CD4-positive, alpha-beta memory T cell (primary cell): ENCODE results near the gene NTF3. TPM values are rescaled to one million over a fixed set of nuclear protein-coding genes. Genes with fewer than 3 reads are reported as not detected.

ENCODE experiments used
- CTCF ChIA-PET: fragments of 350-600 bp; sonication (Branson Sonifier 250); formaldehyde crosslinking; loops from one replicate; lab custom pipeline; 2021; ENCODE audit warnings: inconsistent platforms; ENCODE audit not compliant: partially characterized antibody; lab: Charles Lee
- POLR2A ChIA-PET: fragments of 350-600 bp; sonication (Branson Sonifier 250); formaldehyde crosslinking; loops from one replicate; lab custom pipeline; 2021; ENCODE audit not compliant: partially characterized antibody; lab: Charles Lee
- DNase-seq, 5 donors: peaks; one replicate each; pipeline versions ENCODE4 v3.0.0 to v3.0.0-alpha.2; 2020 to 2022; ENCODE audit warnings: mixed read lengths in 1 of 5
- H3K27ac ChIP-seq: one replicate; pipeline ENCODE4 v1.7.0; 2013; ENCODE audit warnings: low read depth, low read length
- H3K27me3 ChIP-seq: 2 replicates; pipeline ENCODE4 v1.7.0; 2013; ENCODE audit warnings: mild to moderate bottlenecking, low read length, moderate library complexity; ENCODE audit not compliant: insufficient read depth
- H3K36me3 ChIP-seq: 2 replicates; pipeline ENCODE4 v1.7.0; 2013; ENCODE audit warnings: mild to moderate bottlenecking, low read length, moderate library complexity; ENCODE audit not compliant: insufficient read depth
- H3K4me1 ChIP-seq: 2 replicates; pipeline ENCODE4 v1.7.0; 2013; ENCODE audit warnings: mild to moderate bottlenecking, low read length, moderate library complexity; ENCODE audit not compliant: insufficient read depth
- H3K4me3 ChIP-seq, 2 donors: one replicate each; pipeline ENCODE4 v1.7.0; 2013; ENCODE audit warnings: low read length in 2 of 2, mild to moderate bottlenecking in 1 of 2
- H3K9me3 ChIP-seq, 2 donors: one replicate each; pipeline ENCODE4 v1.7.0; 2013; ENCODE audit warnings: low read length in 2 of 2, control low read depth in 1 of 2; ENCODE audit not compliant: control insufficient read depth in 1 of 2
- H3K27ac Mint-ChIP-seq, 7 donors: one replicate each; pipeline ENCODE4 v1.8.0; 2020 to 2021; ENCODE audit warnings: mixed read lengths in 7 of 7, mild to moderate bottlenecking in 6 of 7, inconsistent platforms in 3 of 7, moderate library complexity in 3 of 7
- H3K27me3 Mint-ChIP-seq, 2 donors: one replicate each; pipeline ENCODE4 v1.8.0; 2020 to 2021; ENCODE audit warnings: mixed read lengths in 2 of 2
- H3K36me3 Mint-ChIP-seq, 2 donors: one replicate each; pipeline ENCODE4 v1.8.0; 2020 to 2021; ENCODE audit warnings: mixed read lengths in 2 of 2, inconsistent platforms in 1 of 2, mild to moderate bottlenecking in 1 of 2
- H3K4me1 Mint-ChIP-seq, 4 donors: one replicate each; pipeline ENCODE4 v1.8.0; 2020 to 2021; ENCODE audit warnings: mixed read lengths in 4 of 4, mild to moderate bottlenecking in 1 of 4
- H3K4me3 Mint-ChIP-seq, 8 donors: one replicate each; pipeline ENCODE4 v1.8.0; 2020 to 2021; ENCODE audit warnings: mixed read lengths in 8 of 8, mild to moderate bottlenecking in 7 of 8, moderate library complexity in 6 of 8, inconsistent platforms in 3 of 8
- H3K9me3 Mint-ChIP-seq, 8 donors: one replicate each; pipeline ENCODE4 v1.8.0; 2020 to 2021; ENCODE audit warnings: mixed read lengths in 8 of 8, mild to moderate bottlenecking in 5 of 8, inconsistent platforms in 3 of 8, moderate library complexity in 1 of 8
- intact Hi-C: fragments of 100-400 bp; cut with micrococcal nuclease; formaldehyde crosslinking; loops from one replicate; pipeline ENCODE4 v1.15.1; 2023
- polyA plus RNA-seq, 2 donors: library from polyadenylated mRNA; unstranded; fragments of 300-500 nt; fragmentation: Illumina TruSeq; gene quantifications; one replicate each; pipeline ENCODE4 v1.2.3, GENCODE V29; 2021
- total RNA-seq, 2 experiments: library from RNA; stranded (reverse); gene quantifications; one replicate each; pipeline ENCODE4 v1.2.3, GENCODE V29; 2021

Gene NTF3
- total and polyA plus RNA-seq, 4 experiments from 2014 or later = not detected

DNA sequence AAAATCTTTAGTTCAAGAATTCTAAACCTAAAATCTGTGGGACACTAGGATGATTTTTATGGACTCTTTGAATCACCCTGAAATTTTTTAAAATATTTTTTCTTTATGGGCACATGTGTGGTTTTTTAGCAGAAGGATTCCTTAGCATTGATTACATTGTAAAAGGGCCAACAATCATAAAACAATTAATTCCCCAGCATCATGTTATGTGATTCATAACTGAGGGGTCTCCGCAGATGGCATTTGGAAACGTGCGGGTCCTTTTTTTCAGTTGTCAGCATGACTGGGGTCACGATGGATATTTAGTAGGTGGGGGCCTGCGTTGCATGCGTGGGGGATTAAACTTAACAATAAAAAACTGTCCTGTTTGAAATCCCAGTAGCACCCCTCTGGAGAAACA lies 52.5 kb downstream of the NTF3 start:
- no peak overlapping the region for H3K4me3 ChIP-seq
- no peak overlapping the region for H3K27ac ChIP-seq
- H3K27ac Mint-ChIP-seq = no peak overlapping the region
- ChIA-PET CTCF (no interaction called here), POLR2A (no interaction called here)
- no peak overlapping the region for H3K4me3 Mint-ChIP-seq
- no peaks in the 10 kb centered on the region for H3K27me3 ChIP-seq
- no peaks in the 10 kb centered on the region for H3K36me3 Mint-ChIP-seq
- intact Hi-C loops = no loop called here
- no peaks in the 10 kb centered on the region for H3K4me1 Mint-ChIP-seq
- peaks cover 0 to 2% (median 0%) of the 10 kb centered on the region in 8 donors for H3K9me3 Mint-ChIP-seq
- H3K36me3 ChIP-seq = no peaks in the 10 kb centered on the region
- no peaks in the 10 kb centered on the region for H3K9me3 ChIP-seq
- no peak for DNase-seq
- peaks cover 0 to 3% of the 10 kb centered on the region in 2 donors for H3K27me3 Mint-ChIP-seq
- no peaks in the 10 kb centered on the region for H3K4me1 ChIP-seq

DNA sequence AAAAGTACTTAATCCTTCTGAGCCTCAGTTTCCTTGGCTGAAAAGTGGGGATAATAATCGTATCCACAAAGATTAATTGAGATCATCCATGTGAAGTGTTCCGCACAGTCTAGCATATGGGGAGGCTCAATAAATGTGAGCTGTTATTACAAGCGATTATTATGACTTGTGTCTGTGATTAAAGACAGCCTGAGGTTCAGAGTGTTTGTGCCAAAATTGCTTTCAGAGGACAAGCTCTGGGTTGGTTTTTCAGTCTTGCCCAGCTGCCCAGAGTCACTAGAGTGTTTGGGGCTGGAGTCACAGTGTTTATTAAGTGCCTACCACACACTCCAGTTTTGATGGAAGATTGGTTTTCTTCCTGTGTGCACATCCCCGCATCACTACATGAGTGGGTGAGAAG lies 53.5 kb downstream of the NTF3 start:
- CTCF ChIA-PET = no interaction called here

DNA sequence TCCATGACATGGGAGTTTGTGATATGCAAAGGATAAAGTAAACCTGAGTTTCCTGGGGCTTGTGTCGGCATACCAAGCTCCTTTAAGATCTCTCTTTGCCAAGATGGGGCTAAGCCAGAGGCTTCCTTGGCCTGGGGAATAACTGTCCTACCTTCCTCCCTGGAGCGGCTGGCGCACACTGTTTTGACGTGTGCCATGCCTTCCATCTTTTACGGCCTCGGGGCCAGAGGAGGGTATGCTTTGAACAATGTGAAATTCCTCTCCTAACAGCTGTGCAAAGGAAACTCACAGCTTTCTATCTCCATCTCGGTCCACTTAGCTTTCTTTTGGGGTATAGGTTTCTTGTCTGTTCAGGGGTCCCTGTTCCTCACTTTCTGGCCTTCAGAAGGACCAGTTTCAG lies 55.2 kb downstream of the NTF3 start:
- intact Hi-C loops = no loop called here
- Mint-ChIP-seq H3K4me1 (no peaks in the 10 kb centered on the region), H3K4me3 (no peak overlapping the region), H3K36me3 (no peaks in the 10 kb centered on the region), H3K27ac (no peak overlapping the region), H3K27me3 (peaks cover 0 to 3% of the 10 kb centered on the region in 2 donors), H3K9me3 (peaks cover 0 to 2% (median 0%) of the 10 kb centered on the region in 8 donors)
- Histone ChIP-seq H3K27me3 (no peaks in the 10 kb centered on the region), H3K4me3 (no peak overlapping the region), H3K36me3 (no peaks in the 10 kb centered on the region), H3K9me3 (no peaks in the 10 kb centered on the region), H3K4me1 (no peaks in the 10 kb centered on the region), H3K27ac (no peak overlapping the region)
- no peak for DNase-seq
- ChIA-PET CTCF (no interaction called here), POLR2A (no interaction called here)

More for the DNA sequence above, 53.5 kb downstream of the NTF3 start:
- H3K4me1 Mint-ChIP-seq = no peaks in the 10 kb centered on the region
- H3K27me3 ChIP-seq = no peaks in the 10 kb centered on the region
- H3K4me3 Mint-ChIP-seq = no peak overlapping the region
- no peak overlapping the region for H3K27ac Mint-ChIP-seq
- DNase-seq = no peak
- H3K27ac ChIP-seq = no peak overlapping the region
- no peaks in the 10 kb centered on the region for H3K36me3 Mint-ChIP-seq
- no peaks in the 10 kb centered on the region for H3K36me3 ChIP-seq
- POLR2A ChIA-PET = no interaction called here
- intact Hi-C loops = no loop called here
- no peaks in the 10 kb centered on the region for H3K9me3 ChIP-seq
- H3K4me3 ChIP-seq = no peak overlapping the region
- no peaks in the 10 kb centered on the region for H3K4me1 ChIP-seq
- peaks cover 0 to 3% of the 10 kb centered on the region in 2 donors for H3K27me3 Mint-ChIP-seq
- H3K9me3 Mint-ChIP-seq = peaks cover 0 to 2% (median 0%) of the 10 kb centered on the region in 8 donors

DNA sequence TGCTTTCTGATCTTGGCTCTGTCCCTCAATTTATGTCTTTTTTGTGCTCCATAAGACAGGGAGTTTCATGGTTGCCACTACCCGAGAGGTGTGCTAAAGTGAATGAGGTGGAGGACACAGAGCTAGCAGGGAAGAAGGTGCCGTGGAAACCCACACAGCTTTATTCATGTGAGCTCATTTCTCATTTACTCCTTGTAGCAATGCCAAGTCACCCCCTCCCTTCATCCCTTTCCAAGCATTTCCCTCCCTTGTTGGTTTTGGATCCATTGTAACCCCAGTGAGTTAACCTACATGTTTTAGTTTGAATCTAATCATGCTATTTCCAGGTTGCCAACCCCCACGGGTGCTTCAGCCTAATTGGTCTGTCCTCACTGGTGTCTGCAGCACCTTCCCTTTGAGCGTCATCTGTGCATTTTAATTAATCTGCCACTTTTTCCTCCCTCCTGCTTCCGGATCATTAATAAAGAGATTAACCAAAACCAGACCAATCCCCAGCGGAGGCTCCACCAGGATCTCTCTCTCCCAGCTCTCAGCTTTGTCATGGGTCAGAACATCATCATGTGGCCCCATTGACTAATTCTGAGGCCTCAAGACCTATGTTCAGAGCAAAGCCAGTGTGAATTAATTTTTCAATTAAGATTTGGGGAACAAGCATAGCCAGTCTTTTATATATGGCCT lies 56.2 kb downstream of the NTF3 start:
- no peaks in the 10 kb centered on the region for H3K36me3 ChIP-seq
- H3K36me3 Mint-ChIP-seq = no peaks in the 10 kb centered on the region
- H3K27me3 Mint-ChIP-seq = peaks cover 0 to 3% of the 10 kb centered on the region in 2 donors
- POLR2A ChIA-PET = no interaction called here
- peaks cover 0 to 3% (median 0%) of the 10 kb centered on the region in 8 donors for H3K9me3 Mint-ChIP-seq
- no peak overlapping the region for H3K27ac ChIP-seq
- no peaks in the 10 kb centered on the region for H3K4me1 ChIP-seq
- H3K4me3 Mint-ChIP-seq = no peak overlapping the region
- H3K9me3 ChIP-seq = no peaks in the 10 kb centered on the region
- intact Hi-C loops = no loop called here
- H3K27me3 ChIP-seq = no peaks in the 10 kb centered on the region
- no peak for DNase-seq
- no peak overlapping the region for H3K27ac Mint-ChIP-seq
- no peak overlapping the region for H3K4me3 ChIP-seq
- no peaks in the 10 kb centered on the region for H3K4me1 Mint-ChIP-seq
- CTCF ChIA-PET = no interaction called here

DNA sequence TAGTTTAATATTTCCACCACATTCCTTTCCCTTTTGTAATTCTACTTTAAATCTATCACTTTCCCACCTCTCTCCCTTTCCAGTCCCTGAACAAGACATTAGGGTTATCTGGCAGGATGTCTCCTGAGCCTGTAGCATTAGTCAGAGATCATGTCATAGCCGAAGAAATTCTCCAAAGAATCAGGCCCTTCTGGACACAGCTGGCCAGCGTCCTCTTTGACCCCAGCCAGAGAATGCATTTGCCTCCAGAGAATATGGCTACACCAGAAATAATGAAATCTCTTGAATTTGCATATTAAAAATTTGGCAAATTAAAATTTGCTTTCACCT lies 56.7 kb downstream of the NTF3 start:
- Mint-ChIP-seq H3K36me3 (no peaks in the 10 kb centered on the region), H3K27me3 (peaks cover 0 to 3% of the 10 kb centered on the region in 2 donors), H3K9me3 (peaks cover 0 to 6% (median 0%) of the 10 kb centered on the region in 8 donors), H3K4me1 (no peaks in the 10 kb centered on the region), H3K27ac (no peak overlapping the region), H3K4me3 (no peak overlapping the region)
- no peaks in the 10 kb centered on the region for H3K27me3 ChIP-seq
- DNase-seq = no peak
- no peak overlapping the region for H3K4me3 ChIP-seq
- H3K4me1 ChIP-seq = no peaks in the 10 kb centered on the region
- H3K36me3 ChIP-seq = no peaks in the 10 kb centered on the region
- intact Hi-C loops = no loop called here
- POLR2A ChIA-PET = no interaction called here
- no peak overlapping the region for H3K27ac ChIP-seq
- CTCF ChIA-PET = no interaction called here
- H3K9me3 ChIP-seq = no peaks in the 10 kb centered on the region

DNA sequence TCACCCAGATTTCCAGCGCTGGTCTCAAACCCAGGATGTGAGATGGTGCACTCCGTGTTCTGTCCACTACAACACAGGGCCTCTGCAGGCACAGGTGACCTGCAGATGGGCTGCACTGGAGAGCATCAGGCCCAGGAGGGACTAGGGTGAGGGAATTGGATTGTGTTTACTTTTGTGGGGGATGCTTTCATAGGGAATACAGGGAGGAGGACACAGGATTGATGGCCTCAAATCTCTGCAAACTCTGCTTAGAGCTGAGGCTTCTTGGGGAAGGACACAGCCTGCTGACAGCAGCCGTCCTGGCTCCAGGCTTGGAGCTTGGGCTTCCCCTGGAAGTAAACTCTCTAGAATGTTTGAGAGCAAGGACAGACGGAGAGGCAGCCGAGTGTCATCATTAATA lies 57.1 kb downstream of the NTF3 start:
- no peak overlapping the region for H3K4me3 Mint-ChIP-seq
- intact Hi-C loops = no loop called here
- H3K36me3 Mint-ChIP-seq = no peaks in the 10 kb centered on the region
- H3K4me1 ChIP-seq = no peaks in the 10 kb centered on the region
- POLR2A ChIA-PET = no interaction called here
- peaks cover 0 to 6% (median 0%) of the 10 kb centered on the region in 8 donors for H3K9me3 Mint-ChIP-seq
- DNase-seq = no peak
- H3K27ac Mint-ChIP-seq = no peak overlapping the region
- no peaks in the 10 kb centered on the region for H3K9me3 ChIP-seq
- H3K4me1 Mint-ChIP-seq = no peaks in the 10 kb centered on the region
- no peak overlapping the region for H3K4me3 ChIP-seq
- H3K27me3 Mint-ChIP-seq = peaks cover 0 to 3% of the 10 kb centered on the region in 2 donors
- H3K27ac ChIP-seq = no peak overlapping the region
- CTCF ChIA-PET = no interaction called here
- no peaks in the 10 kb centered on the region for H3K27me3 ChIP-seq
- H3K36me3 ChIP-seq = no peaks in the 10 kb centered on the region

DNA sequence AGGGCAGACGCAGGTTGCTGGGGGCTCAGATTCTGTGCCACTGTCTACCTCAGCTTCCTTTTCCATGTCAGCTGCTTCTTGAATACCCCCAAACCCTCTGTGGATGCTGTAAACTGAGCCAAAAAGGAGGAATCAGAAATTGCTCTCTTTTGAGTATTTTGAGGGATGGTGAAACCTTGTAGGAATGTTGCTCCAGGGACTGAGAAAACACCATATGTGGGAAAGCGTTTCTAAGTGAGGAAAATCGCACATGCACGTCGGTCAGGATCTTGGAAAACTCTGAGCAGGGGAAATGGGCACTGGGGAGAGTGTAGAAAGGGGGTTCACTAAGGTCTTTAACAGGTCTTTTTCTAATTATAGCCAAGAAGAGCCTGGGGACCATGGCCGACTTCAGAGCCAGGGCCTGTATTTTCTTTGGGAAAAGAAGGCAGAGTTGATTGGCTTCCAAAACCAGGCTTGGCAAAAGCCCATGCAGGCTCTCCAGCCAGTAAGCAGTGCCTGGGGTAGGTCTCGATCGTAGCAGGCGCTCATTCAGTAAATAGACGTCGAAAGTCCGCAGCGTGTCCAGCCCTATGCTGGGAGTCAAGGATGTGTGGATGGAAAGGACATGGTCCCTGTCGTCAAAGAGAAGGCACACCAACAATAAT lies 58.0 kb downstream of the NTF3 start:
- POLR2A ChIA-PET = no interaction called here
- H3K27ac Mint-ChIP-seq = peak overlapping the region in 1 of 7 donors; percentile 46
- no peak for DNase-seq

More for the DNA sequence above, 58.0 kb downstream of the NTF3 start:
- H3K4me3 Mint-ChIP-seq = no peak overlapping the region
- no peaks in the 10 kb centered on the region for H3K4me1 Mint-ChIP-seq
- Histone ChIP-seq H3K36me3 (no peaks in the 10 kb centered on the region), H3K9me3 (no peaks in the 10 kb centered on the region), H3K27me3 (no peaks in the 10 kb centered on the region), H3K4me3 (no peak overlapping the region), H3K27ac (no peak overlapping the region), H3K4me1 (no peaks in the 10 kb centered on the region)
- H3K9me3 Mint-ChIP-seq = peaks cover 0 to 6% (median 0%) of the 10 kb centered on the region in 8 donors
- intact Hi-C loops = no loop called here
- CTCF ChIA-PET = no interaction called here
- peaks cover 0 to 3% of the 10 kb centered on the region in 2 donors for H3K27me3 Mint-ChIP-seq
- H3K36me3 Mint-ChIP-seq = no peaks in the 10 kb centered on the region
